ENCODE measurements around the gene MEIOB.

DNA sequence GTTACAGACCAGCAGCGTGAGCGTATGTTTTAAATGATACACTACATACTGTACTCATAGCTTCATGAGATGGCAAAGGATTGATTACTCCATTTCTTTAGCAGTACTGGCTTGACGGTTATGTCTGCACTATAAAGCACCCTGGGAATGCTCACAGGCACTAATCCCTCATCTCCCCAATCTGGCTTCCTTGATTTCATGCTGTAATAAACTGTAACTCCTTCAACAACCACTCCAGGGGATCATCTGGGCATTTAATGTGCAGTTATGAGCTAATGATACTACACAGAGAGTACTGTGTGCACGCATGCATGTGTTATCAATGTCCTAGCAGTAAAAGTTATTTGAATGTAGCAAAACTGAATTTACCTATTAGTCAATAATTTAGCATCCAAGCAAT lies 20.2 kb downstream of the MEIOB start:
- no peak for TF ChIP-seq POLR2AphosphoS5 (IDR thresholded peaks at IDR 0.05)
- TF ChIP-seq POLR2A (IDR thresholded peaks at IDR 0.05): no peak
- TF ChIP-seq, protein P1, sequence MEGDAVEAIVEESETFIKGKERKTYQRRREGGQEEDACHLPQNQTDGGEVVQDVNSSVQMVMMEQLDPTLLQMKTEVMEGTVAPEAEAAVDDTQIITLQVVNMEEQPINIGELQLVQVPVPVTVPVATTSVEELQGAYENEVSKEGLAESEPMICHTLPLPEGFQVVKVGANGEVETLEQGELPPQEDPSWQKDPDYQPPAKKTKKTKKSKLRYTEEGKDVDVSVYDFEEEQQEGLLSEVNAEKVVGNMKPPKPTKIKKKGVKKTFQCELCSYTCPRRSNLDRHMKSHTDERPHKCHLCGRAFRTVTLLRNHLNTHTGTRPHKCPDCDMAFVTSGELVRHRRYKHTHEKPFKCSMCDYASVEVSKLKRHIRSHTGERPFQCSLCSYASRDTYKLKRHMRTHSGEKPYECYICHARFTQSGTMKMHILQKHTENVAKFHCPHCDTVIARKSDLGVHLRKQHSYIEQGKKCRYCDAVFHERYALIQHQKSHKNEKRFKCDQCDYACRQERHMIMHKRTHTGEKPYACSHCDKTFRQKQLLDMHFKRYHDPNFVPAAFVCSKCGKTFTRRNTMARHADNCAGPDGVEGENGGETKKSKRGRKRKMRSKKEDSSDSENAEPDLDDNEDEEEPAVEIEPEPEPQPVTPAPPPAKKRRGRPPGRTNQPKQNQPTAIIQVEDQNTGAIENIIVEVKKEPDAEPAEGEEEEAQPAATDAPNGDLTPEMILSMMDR (IDR thresholded peaks at IDR 0.05): no peak
- TF ChIP-seq EP300 (IDR thresholded peaks at IDR 0.05): no peak

Data from stomach (tissue), 4 donors.